IgD-negative memory B cell (primary cell): ENCODE results near the gene RARA. TPM values are rescaled to one million over a fixed set of nuclear protein-coding genes. Genes with fewer than 3 reads are reported as not detected.
"Not testable (repeated sequence)": the region's sequence is repeated elsewhere in the genome, so short reads cannot be mapped to it uniquely, and the experiment has no call there.

Source experiments
- H3K27ac Mint-ChIP-seq, 3 donors: one replicate each; pipeline ENCODE4 v1.8.0; 2020 to 2022; ENCODE audit warnings: mild to moderate bottlenecking in 3 of 3, mixed read lengths in 3 of 3, moderate library complexity in 1 of 3
- H3K27me3 Mint-ChIP-seq: one replicate; pipeline ENCODE4 v1.8.0; 2021; ENCODE audit warnings: mixed read lengths
- H3K36me3 Mint-ChIP-seq: one replicate; pipeline ENCODE4 v1.8.0; 2020; ENCODE audit warnings: mild to moderate bottlenecking, mixed read lengths
- H3K4me1 Mint-ChIP-seq, 3 donors: one replicate each; pipeline ENCODE4 v1.8.0; 2020 to 2022; ENCODE audit warnings: mixed read lengths in 3 of 3, mild to moderate bottlenecking in 1 of 3
- H3K4me3 Mint-ChIP-seq, 4 donors: one replicate each; pipeline ENCODE4 v1.8.0; 2020 to 2022; ENCODE audit warnings: mild to moderate bottlenecking in 4 of 4, mixed read lengths in 4 of 4, moderate library complexity in 3 of 4
- H3K9me3 Mint-ChIP-seq, 3 donors: one replicate each; pipeline ENCODE4 v1.8.0; 2020 to 2021; ENCODE audit warnings: mixed read lengths in 3 of 3, mild to moderate bottlenecking in 1 of 3
- polyA plus RNA-seq: library from polyadenylated mRNA; unstranded; fragments of 300-500 nt; fragmentation: Illumina TruSeq; gene quantifications from one replicate; pipeline ENCODE4 v1.2.3, GENCODE V29; 2021

The RARA gene
- polyA plus RNA-seq, 1 donor from 2014 or later, result 13.7 TPM

- Mint-ChIP-seq H3K4me3 (no peak overlapping the region), H3K27me3 (peaks cover 11% of the 10 kb centered on the region), H3K36me3 (no peaks in the 10 kb centered on the region), H3K4me1 (peaks cover 0 to 3% (median 3%) of the 10 kb centered on the region in 3 donors), H3K9me3 (no peaks in the 10 kb centered on the region), H3K27ac (no peak overlapping the region)
Observed at GRCh38 chr17:40366861-40367518, 58.0 kb downstream of the RARA start.

GRCh38 chr17:40367728-40368127 is 58.7 kb downstream of the RARA start:
- not testable (repeated sequence) for H3K9me3 Mint-ChIP-seq, H3K36me3 Mint-ChIP-seq, H3K27ac Mint-ChIP-seq, H3K4me1 Mint-ChIP-seq, H3K27me3 Mint-ChIP-seq, H3K4me3 Mint-ChIP-seq

- Mint-ChIP-seq H3K36me3 (no peaks in the 10 kb centered on the region), H3K4me3 (peak overlapping the region in 1 of 4 donors; percentile 69), H3K27me3 (peaks cover 4% of the 10 kb centered on the region), H3K4me1 (peaks cover 0 to 2% (median 1%) of the 10 kb centered on the region in 3 donors), H3K27ac (no peak overlapping the region), H3K9me3 (no peaks in the 10 kb centered on the region)
Observed at GRCh38 chr17:40369923-40370322, 60.9 kb downstream of the RARA start.

GRCh38 chr17:40371261-40371929 is 62.4 kb downstream of the RARA start:
- Mint-ChIP-seq H3K27me3 (peaks cover 4% of the 10 kb centered on the region), H3K4me1 (peaks cover 0 to 2% (median 1%) of the 10 kb centered on the region in 3 donors), H3K27ac (no peak overlapping the region), H3K36me3 (no peaks in the 10 kb centered on the region), H3K4me3 (peak overlapping the region in 2 of 4 donors; percentile 57 to 74), H3K9me3 (no peaks in the 10 kb centered on the region)

- Mint-ChIP-seq H3K9me3 (no peaks in the 10 kb centered on the region), H3K27ac (no peak overlapping the region), H3K4me3 (no peak overlapping the region), H3K4me1 (peaks cover 0 to 6% (median 4%) of the 10 kb centered on the region in 3 donors), H3K36me3 (peaks cover 4% of the 10 kb centered on the region), H3K27me3 (peaks cover 4% of the 10 kb centered on the region)
Observed at GRCh38 chr17:40372031-40372430, 63.1 kb downstream of the RARA start.

GRCh38 chr17:40372644-40373043 is 63.7 kb downstream of the RARA start:
- not testable (repeated sequence) for H3K27me3 Mint-ChIP-seq, H3K4me3 Mint-ChIP-seq, H3K4me1 Mint-ChIP-seq

GRCh38 chr17:40373324-40373723 is 64.3 kb downstream of the RARA start:
- H3K36me3 Mint-ChIP-seq, result peaks cover 4% of the 10 kb centered on the region
- peak overlapping the region in 1 of 3 donors; percentile 6 for H3K27ac Mint-ChIP-seq
- H3K9me3 Mint-ChIP-seq, result no peaks in the 10 kb centered on the region
- peaks cover 0 to 6% (median 4%) of the 10 kb centered on the region in 3 donors for H3K4me1 Mint-ChIP-seq
- H3K4me3 Mint-ChIP-seq, result no peak overlapping the region
- H3K27me3 Mint-ChIP-seq, result peaks cover 2% of the 10 kb centered on the region

More at GRCh38 chr17:40372644-40373043, 63.7 kb downstream of the RARA start:
- not testable (repeated sequence) for H3K9me3 Mint-ChIP-seq, H3K27ac Mint-ChIP-seq, H3K36me3 Mint-ChIP-seq

- no peak overlapping the region for H3K27ac Mint-ChIP-seq
- peaks cover 4% of the 10 kb centered on the region for H3K36me3 Mint-ChIP-seq
- no peaks in the 10 kb centered on the region for H3K9me3 Mint-ChIP-seq
- H3K27me3 Mint-ChIP-seq, result peaks cover 2% of the 10 kb centered on the region
- H3K4me3 Mint-ChIP-seq, result no peak overlapping the region
- H3K4me1 Mint-ChIP-seq, result peaks cover 0 to 6% (median 4%) of the 10 kb centered on the region in 3 donors
Observed at GRCh38 chr17:40373999-40374398, 65.0 kb downstream of the RARA start.

- Mint-ChIP-seq H3K4me3 (no peak overlapping the region), H3K9me3 (no peaks in the 10 kb centered on the region), H3K27ac (no peak overlapping the region), H3K27me3 (peaks cover 2% of the 10 kb centered on the region), H3K36me3 (peaks cover 5% of the 10 kb centered on the region), H3K4me1 (peaks cover 0 to 6% (median 3%) of the 10 kb centered on the region in 3 donors)
Observed at GRCh38 chr17:40374821-40375498, 66.0 kb downstream of the RARA start.

- not testable (repeated sequence) for H3K27me3 Mint-ChIP-seq, H3K4me1 Mint-ChIP-seq, H3K9me3 Mint-ChIP-seq, H3K27ac Mint-ChIP-seq, H3K4me3 Mint-ChIP-seq, H3K36me3 Mint-ChIP-seq
Observed at GRCh38 chr17:40375786-40376185, 66.8 kb downstream of the RARA start.

- not testable (repeated sequence) for H3K4me1 Mint-ChIP-seq, H3K27ac Mint-ChIP-seq, H3K4me3 Mint-ChIP-seq, H3K27me3 Mint-ChIP-seq, H3K36me3 Mint-ChIP-seq, H3K9me3 Mint-ChIP-seq
Observed at GRCh38 chr17:40376541-40376940, 67.6 kb downstream of the RARA start.

- no peaks in the 10 kb centered on the region for H3K9me3 Mint-ChIP-seq
- H3K27me3 Mint-ChIP-seq, result no peaks in the 10 kb centered on the region
- no peak overlapping the region for H3K4me3 Mint-ChIP-seq
- no peak overlapping the region for H3K27ac Mint-ChIP-seq
- peaks cover 0 to 5% (median 3%) of the 10 kb centered on the region in 3 donors for H3K4me1 Mint-ChIP-seq
- H3K36me3 Mint-ChIP-seq, result peaks cover 6% of the 10 kb centered on the region
Observed at GRCh38 chr17:40377832-40378231, 68.9 kb downstream of the RARA start.

- Mint-ChIP-seq H3K9me3 (no peaks in the 10 kb centered on the region), H3K27ac (no peak overlapping the region), H3K27me3 (no peaks in the 10 kb centered on the region), H3K4me3 (no peak overlapping the region), H3K36me3 (peaks cover 6% of the 10 kb centered on the region), H3K4me1 (peaks cover 0 to 5% (median 3%) of the 10 kb centered on the region in 3 donors)
Observed at GRCh38 chr17:40378966-40379365, 70.0 kb downstream of the RARA start.

GRCh38 chr17:40382251-40382650 is 73.3 kb downstream of the RARA start:
- Mint-ChIP-seq H3K27ac (no peak overlapping the region), H3K4me1 (no peaks in the 10 kb centered on the region)

GRCh38 chr17:40386555-40386954 is 77.6 kb downstream of the RARA start:
- not testable (repeated sequence) for H3K9me3 Mint-ChIP-seq, H3K27me3 Mint-ChIP-seq, H3K4me3 Mint-ChIP-seq, H3K27ac Mint-ChIP-seq, H3K4me1 Mint-ChIP-seq, H3K36me3 Mint-ChIP-seq

More at GRCh38 chr17:40382251-40382650, 73.3 kb downstream of the RARA start:
- no peak overlapping the region for H3K4me3 Mint-ChIP-seq
- H3K27me3 Mint-ChIP-seq, result no peaks in the 10 kb centered on the region
- H3K9me3 Mint-ChIP-seq, result no peaks in the 10 kb centered on the region
- H3K36me3 Mint-ChIP-seq, result peaks cover 2% of the 10 kb centered on the region
